Tibial artery (tissue), 4 donors: ENCODE measurements around the gene OTP.

Experiments used
- DNase-seq, 2 donors: peaks; one replicate each; pipeline ENCODE4 v3.0.0-alpha.2; 2019
- H3K27ac ChIP-seq, 2 donors: fragments of 200-600 bp; sonication (generic) in 1 of 2; 1 replicate in 1 of 2; 2 replicates in 1 of 2; pipeline ENCODE4 v1.5.1; 2018 to 2019; ENCODE audit warnings: mild to moderate bottlenecking in 1 of 2
- H3K27me3 ChIP-seq, 2 donors: fragments of 200-600 bp; sonication (generic) in 1 of 2; one replicate each; pipeline versions ENCODE4 v1.5.1 to v1.6.0; 2016 to 2019
- H3K36me3 ChIP-seq, 3 donors: fragments of 200-600 bp; sonication (generic) in 2 of 3; one replicate each; pipeline ENCODE4 v1.5.1; 2016 to 2019; ENCODE audit warnings: mild to moderate bottlenecking in 2 of 3
- H3K4me1 ChIP-seq, 4 donors: fragments of 200-600 bp; sonication (generic) in 2 of 4; 1 replicate in 3 of 4; 2 replicates in 1 of 4; pipeline ENCODE4 v1.5.1; 2016 to 2019
- H3K4me3 ChIP-seq, 2 donors: fragments of 200-600 bp; sonication (generic) in 1 of 2; 1 replicate in 1 of 2; 2 replicates in 1 of 2; pipeline ENCODE4 v1.5.1; 2018 to 2019; ENCODE audit warnings: mild to moderate bottlenecking in 2 of 2
- H3K9me3 ChIP-seq, 3 donors: fragments of 200-600 bp; sonication (generic) in 1 of 3; one replicate each; pipeline ENCODE4 v1.5.1; 2016 to 2019
- intact Hi-C: fragments of 100-400 bp; cut with DNase I; formaldehyde crosslinking; loops from one replicate; pipeline ENCODE4 v1.15.0; 2023; ENCODE audit warnings: low total_unique reads
- TF ChIP-seq, protein P1 (sequence below), 2 experiments: fragments of 200-600 bp in 1 of 2; fragments of 450-650 bp in 1 of 2; IDR thresholded peaks; one replicate each; pipeline ENCODE4 v1.5.1; 2017 to 2019; ENCODE audit warnings: antibody characterized with exemption in 2 of 2, mild to moderate bottlenecking in 1 of 2, moderate library complexity in 1 of 2

The OTP gene

GRCh38 chr5:77635067-77635916, 3.2 kb downstream of the OTP start:
- Histone ChIP-seq H3K9me3 (no peaks in the 10 kb centered on the region), H3K36me3 (no peaks in the 10 kb centered on the region), H3K4me3 (no peak overlapping the region), H3K4me1 (peaks cover 0 to 46% (median 31%) of the 10 kb centered on the region in 4 donors), H3K27me3 (peaks cover 5 to 100% of the 10 kb centered on the region in 2 donors), H3K27ac (no peak overlapping the region)
- intact Hi-C loops: no loop called here
- DNase-seq: no peak
- TF ChIP-seq, protein P1, sequence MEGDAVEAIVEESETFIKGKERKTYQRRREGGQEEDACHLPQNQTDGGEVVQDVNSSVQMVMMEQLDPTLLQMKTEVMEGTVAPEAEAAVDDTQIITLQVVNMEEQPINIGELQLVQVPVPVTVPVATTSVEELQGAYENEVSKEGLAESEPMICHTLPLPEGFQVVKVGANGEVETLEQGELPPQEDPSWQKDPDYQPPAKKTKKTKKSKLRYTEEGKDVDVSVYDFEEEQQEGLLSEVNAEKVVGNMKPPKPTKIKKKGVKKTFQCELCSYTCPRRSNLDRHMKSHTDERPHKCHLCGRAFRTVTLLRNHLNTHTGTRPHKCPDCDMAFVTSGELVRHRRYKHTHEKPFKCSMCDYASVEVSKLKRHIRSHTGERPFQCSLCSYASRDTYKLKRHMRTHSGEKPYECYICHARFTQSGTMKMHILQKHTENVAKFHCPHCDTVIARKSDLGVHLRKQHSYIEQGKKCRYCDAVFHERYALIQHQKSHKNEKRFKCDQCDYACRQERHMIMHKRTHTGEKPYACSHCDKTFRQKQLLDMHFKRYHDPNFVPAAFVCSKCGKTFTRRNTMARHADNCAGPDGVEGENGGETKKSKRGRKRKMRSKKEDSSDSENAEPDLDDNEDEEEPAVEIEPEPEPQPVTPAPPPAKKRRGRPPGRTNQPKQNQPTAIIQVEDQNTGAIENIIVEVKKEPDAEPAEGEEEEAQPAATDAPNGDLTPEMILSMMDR (IDR thresholded peaks at IDR 0.05): no peak

DNA sequence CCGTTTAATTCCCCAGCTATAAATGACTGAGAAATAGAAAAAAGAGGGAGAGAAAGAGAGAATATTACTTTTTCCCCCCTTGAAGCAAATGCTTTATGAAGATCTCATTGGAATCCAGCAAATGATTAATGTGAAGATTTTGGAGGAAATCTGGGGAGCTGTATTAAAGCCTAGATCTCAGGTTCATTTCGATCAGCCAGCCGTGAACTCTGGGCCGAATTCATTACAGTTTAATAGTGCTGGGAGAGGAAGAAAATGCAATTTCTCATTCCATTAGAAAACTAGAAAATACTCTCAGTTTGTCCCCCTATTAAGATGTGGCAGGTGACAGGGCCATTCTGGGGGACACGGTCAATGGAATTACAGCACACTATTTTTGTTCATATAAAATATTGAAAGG, 4.8 kb downstream of the OTP start:
- TF ChIP-seq, protein P1 (IDR thresholded peaks at IDR 0.05): no peak
- intact Hi-C loops: no loop called here
- Histone ChIP-seq H3K4me3 (no peak overlapping the region), H3K36me3 (no peaks in the 10 kb centered on the region), H3K9me3 (no peaks in the 10 kb centered on the region), H3K4me1 (peaks cover 0 to 50% (median 41%) of the 10 kb centered on the region in 4 donors), H3K27me3 (peaks cover 0 to 100% of the 10 kb centered on the region in 2 donors), H3K27ac (no peak overlapping the region)
- DNase-seq: no peak

- intact Hi-C loops: no loop called here
- H3K4me3 ChIP-seq: no peak overlapping the region
- peaks cover under 1 to 100% of the 10 kb centered on the region in 2 donors for H3K27me3 ChIP-seq
- peaks cover 0 to 2% (median 0%) of the 10 kb centered on the region in 3 donors for H3K9me3 ChIP-seq
- peaks cover 0 to 48% (median 40%) of the 10 kb centered on the region in 4 donors for H3K4me1 ChIP-seq
- no peak for DNase-seq
- TF ChIP-seq, protein P1 (IDR thresholded peaks at IDR 0.05): no peak
- no peak overlapping the region for H3K27ac ChIP-seq
- no peaks in the 10 kb centered on the region for H3K36me3 ChIP-seq
Measured at GRCh38 chr5:77633207-77633675, 5.3 kb downstream of the OTP start.

DNA sequence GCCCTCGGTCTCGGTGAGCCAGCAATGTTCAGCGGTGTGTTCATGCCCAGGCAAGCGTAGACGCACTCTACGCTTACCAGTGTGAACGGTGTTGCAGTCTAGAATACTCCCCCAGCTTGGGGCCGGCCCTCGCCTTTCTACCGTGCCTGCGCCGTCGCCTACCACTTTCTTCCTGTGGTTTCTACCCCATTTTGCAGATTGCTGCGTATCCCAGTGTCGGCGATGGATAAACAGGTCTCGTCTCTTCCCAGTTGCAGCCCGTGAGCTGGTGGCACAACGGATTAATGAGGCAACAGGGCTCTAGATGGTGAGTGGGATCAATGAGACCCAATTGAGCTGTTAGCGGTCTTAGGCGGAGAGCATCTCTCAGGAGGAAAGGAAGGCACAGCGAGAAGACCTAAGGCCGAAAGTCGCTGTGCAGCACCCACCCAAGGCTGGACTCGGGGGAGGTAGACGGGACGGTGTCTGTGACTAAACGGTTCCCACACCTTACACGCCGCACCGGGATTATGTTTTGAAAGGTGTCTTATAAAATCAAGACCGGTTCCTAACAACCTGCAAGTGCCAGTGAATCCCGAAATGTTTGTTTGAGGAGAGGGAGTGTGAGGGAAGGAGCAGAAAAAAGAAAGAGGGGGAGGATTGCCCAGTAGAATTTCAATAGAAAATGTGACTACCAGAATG, 5.8 kb downstream of the OTP start:
- no peak for DNase-seq
- no peak overlapping the region for H3K27ac ChIP-seq
- intact Hi-C loops: no loop called here
- TF ChIP-seq, protein P1 (IDR thresholded peaks at IDR 0.05): no peak
- no peaks in the 10 kb centered on the region for H3K36me3 ChIP-seq
- peaks cover 3 to 100% of the 10 kb centered on the region in 2 donors for H3K27me3 ChIP-seq
- peaks cover 0 to 46% (median 39%) of the 10 kb centered on the region in 4 donors for H3K4me1 ChIP-seq
- H3K9me3 ChIP-seq: peaks cover 0 to 7% (median 0%) of the 10 kb centered on the region in 3 donors
- H3K4me3 ChIP-seq: no peak overlapping the region

DNA sequence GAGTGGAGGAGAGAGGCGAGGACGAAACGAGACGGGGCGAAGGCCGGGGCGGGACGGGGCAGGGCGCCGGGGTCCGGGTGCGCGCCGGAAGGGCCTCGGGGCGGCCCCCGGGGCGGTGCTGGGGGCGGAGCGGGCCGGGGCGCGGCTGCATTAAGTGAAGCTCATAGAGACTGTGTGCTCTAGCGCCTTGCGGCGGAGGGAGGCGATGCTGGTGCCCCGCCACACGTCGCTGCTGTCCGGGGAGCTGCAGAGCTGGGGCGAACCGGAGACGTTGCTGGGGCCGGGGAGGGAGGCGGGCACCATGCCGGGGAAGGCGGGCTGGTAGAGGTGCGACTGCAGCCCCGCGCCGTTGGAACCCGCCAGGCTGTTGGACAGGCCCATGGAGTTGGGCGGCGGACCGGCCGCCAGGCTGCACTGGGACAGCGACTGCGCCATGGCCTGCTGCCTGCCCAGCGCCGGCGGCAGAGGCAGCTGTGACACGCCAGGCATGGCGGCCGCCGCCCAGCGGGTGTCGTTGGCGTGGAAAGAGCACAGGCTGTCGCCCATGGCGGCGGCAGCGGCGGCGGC, 8.3 kb downstream of the OTP start:
- no peak overlapping the region for H3K27ac ChIP-seq
- peaks cover 0 to 32% (median 26%) of the 10 kb centered on the region in 4 donors for H3K4me1 ChIP-seq
- DNase-seq: no peak
- TF ChIP-seq, protein P1 (IDR thresholded peaks at IDR 0.05): peak in 1 of 2 experiments; percentile 17
- H3K9me3 ChIP-seq: peaks cover 0 to 7% (median 0%) of the 10 kb centered on the region in 3 donors
- peaks cover 3 to 86% of the 10 kb centered on the region in 2 donors for H3K27me3 ChIP-seq
- intact Hi-C loops: no loop called here
- H3K4me3 ChIP-seq: peak overlapping the region; percentile 44 to 57
- no peaks in the 10 kb centered on the region for H3K36me3 ChIP-seq
